GM12878 (cell line): ENCODE results near the gene PLEKHH2. TPM values are rescaled to one million over a fixed set of nuclear protein-coding genes. Genes with fewer than 3 reads are reported as not detected.

ENCODE experiments used
- ATAC-seq: fragments of 200-7000 bp; cut with Tn5 transposase; 3 replicates; pipeline ENCODE4 v1.9.1; 2020; ENCODE audit warnings: mild to moderate bottlenecking, moderate library complexity
- BruUV-seq: library from RNA; stranded (reverse); fragments of 400-500 nt; replicated peaks from 2 replicates; lab custom pipeline; 2021; lab: Mats Ljungman, UMichigan
- CTCF ChIA-PET: fragments of 300-600 bp; sonication (Branson Sonifier 250); formaldehyde crosslinking; extraction: SDS; loops from one replicate; lab custom pipeline; 2021; ENCODE audit warnings: inconsistent platforms; lab: Yijun Ruan, JAX
- POLR2A ChIA-PET: fragments of 350-600 bp; formaldehyde crosslinking; extraction: SDS; loops from one replicate; lab custom pipeline; 2021; ENCODE audit warnings: inconsistent platforms; lab: Charles Lee
- RAD21 ChIA-PET: fragments of 300-600 bp; sonication (Branson Sonifier 250); formaldehyde crosslinking; loops from one replicate; lab custom pipeline; 2023; ENCODE audit warnings: antibody characterized with exemption; ENCODE audit not compliant: unreplicated experiment; lab: Charles Lee
- SMC1A ChIA-PET: fragments of 300-600 bp; sonication (Branson Sonifier 250); formaldehyde crosslinking; loops from one replicate; lab custom pipeline; 2023; ENCODE audit not compliant: unreplicated experiment, uncharacterized antibody; lab: Charles Lee
- DNase-seq: peaks from one replicate; pipeline ENCODE4 v3.0.0-alpha.2; 2011; ENCODE audit warnings: low read depth, low spot score
- FAIRE-seq: peaks from 3 replicates; lab custom pipeline; 2011; peaks lifted over from hg19 to GRCh38; lab: Jason Lieb, UNC
- H2AFZ ChIP-seq: 2 replicates; pipeline ENCODE4 v1.6.0; 2011; ENCODE audit warnings: low read depth, low read length, control low read depth; ENCODE audit not compliant: control insufficient read depth
- H3K27ac ChIP-seq: 2 replicates; pipeline ENCODE4 v1.5.1; 2011; ENCODE audit warnings: control low read depth; ENCODE audit not compliant: control insufficient read depth, insufficient read depth
- H3K27me3 ChIP-seq, 2 experiments: replicated peaks in 1 of 2; 2 replicates each; pipeline versions ENCODE4 v1.6.0 to v1.6.1; 2011; ENCODE audit warnings: low read length in 1 of 2; ENCODE audit not compliant: control insufficient read depth in 2 of 2, insufficient read depth in 2 of 2
- H3K36me3 ChIP-seq, 2 experiments: 2 replicates each; pipeline ENCODE4 v1.5.1; 2011; ENCODE audit warnings: low read length in 1 of 2; ENCODE audit not compliant: control insufficient read depth in 2 of 2, insufficient read depth in 2 of 2
- H3K4me1 ChIP-seq: 2 replicates; pipeline ENCODE4 v1.6.1; 2011; ENCODE audit warnings: mild to moderate bottlenecking, low read length, moderate library complexity, mixed read lengths; ENCODE audit not compliant: control insufficient read depth, insufficient read depth
- H3K4me2 ChIP-seq: 2 replicates; pipeline ENCODE4 v1.6.0; 2011; ENCODE audit warnings: control low read depth; ENCODE audit not compliant: control insufficient read depth, insufficient read depth
- H3K4me3 ChIP-seq: fragments of 200-600 bp; sonication (generic); 2 replicates; pipeline ENCODE4 v1.5.1; 2016
- H3K79me2 ChIP-seq: 2 replicates; pipeline ENCODE4 v1.6.0; 2011; ENCODE audit warnings: low read length; ENCODE audit not compliant: control insufficient read depth, insufficient read depth
- H3K9ac ChIP-seq: 2 replicates; pipeline ENCODE4 v1.8.0; 2011; ENCODE audit warnings: low read length, control low read depth, mixed read lengths; ENCODE audit not compliant: control insufficient read depth, insufficient read depth
- H3K9me3 ChIP-seq: replicated peaks from 3 replicates; pipeline ENCODE4 v1.5.1; 2011; ENCODE audit warnings: mild to moderate bottlenecking, low read length; ENCODE audit not compliant: control insufficient read depth, insufficient read depth
- H4K20me1 ChIP-seq: 2 replicates; pipeline ENCODE4 v1.6.0; 2011; ENCODE audit not compliant: control insufficient read depth, insufficient read depth
- CHD4 ChIP-seq: fragments of 200-600 bp; sonication (generic); IDR thresholded peaks from 2 replicates; pipeline ENCODE4 v1.6.1; 2016; ENCODE audit warnings: mild to moderate bottlenecking
- JUNB ChIP-seq: IDR thresholded peaks from 2 replicates; pipeline ENCODE4 v1.6.1; 2016; ENCODE audit warnings: antibody characterized with exemption, mild to moderate bottlenecking
- MYB ChIP-seq: fragments of 150-350 bp; IDR thresholded peaks from 2 replicates; pipeline ENCODE4 v1.6.1; 2014; ENCODE audit warnings: mild to moderate bottlenecking, low read depth, low read length, borderline replicate concordance
- NR2F1 ChIP-seq: fragments of 450-650 bp; conservative IDR thresholded peaks from 2 replicates; pipeline ENCODE4 v1.6.1; 2017; ENCODE audit warnings: mild to moderate bottlenecking
- SKIL ChIP-seq: fragments of 450-650 bp; IDR thresholded peaks from 2 replicates; pipeline ENCODE4 v1.6.1; 2017; ENCODE audit warnings: mild to moderate bottlenecking, low read depth, inconsistent platforms; ENCODE audit not compliant: poor library complexity, severe bottlenecking
- SUPT20H ChIP-seq: IDR thresholded peaks from 2 replicates; pipeline ENCODE4 v1.6.1; 2011; ENCODE audit warnings: low read depth, mild to moderate bottlenecking, low read length, moderate library complexity, borderline replicate concordance; ENCODE audit not compliant: control insufficient read depth
- ZBTB11 ChIP-seq: fragments of 450-650 bp; formaldehyde crosslinking; IDR thresholded peaks from 2 replicates; pipeline ENCODE4 v1.5.0; 2022; ENCODE audit warnings: mild to moderate bottlenecking, missing genetic modification characterization
- WGBS: methylation state at CpG from one replicate; pipeline ENCODE4 v1.1.6; 2016; ENCODE audit warnings: low lambda C conversion rate; ENCODE audit not compliant: insufficient replicate concordance, insufficient coverage; ENCODE audit errors: missing lambda C conversion rate; 5-methylcytosine and 5-hydroxymethylcytosine counted together
- in situ Hi-C: fragments of 300-500 bp; cut with MboI; formaldehyde crosslinking; loops from 9 replicates; pipeline ENCODE4 v1.14.3; 2018; ENCODE audit warnings: mixed read lengths
- intact Hi-C: fragments of 100-400 bp; cut with micrococcal nuclease; formaldehyde crosslinking; loops from one replicate; pipeline ENCODE4 v1.14.2; 2022; ENCODE audit not compliant: unreplicated experiment
- polyA plus RNA-seq, 11 experiments: library from polyadenylated mRNA; depleted of rRNA in 4 of 11; unstranded in 6 of 11; stranded (reverse) in 5 of 11; fragments of >200 nt; fragmentation: Nextera tagmentation in 4 of 11; fragmentation: Illumina TruSeq in 1 of 11; extraction: Ambion mirVana in 4 of 11; extraction: Trizol in 1 of 11; gene quantifications; 1 replicate in 1 of 11; 2 replicates in 10 of 11; pipeline versions ENCODE4 v1.2.1 to v1.2.3, GENCODE V29; 2011 to 2016; ENCODE audit warnings: inconsistent platforms in 2 of 11, missing spikeins in 2 of 11, low read depth in 1 of 11
- total RNA-seq, 4 experiments: library from RNA; depleted of rRNA in 3 of 4; stranded (reverse); fragments of >200 nt in 3 of 4; fragmentation: Illumina TruSeq in 1 of 4; extraction: Trizol in 1 of 4; gene quantifications; 2 replicates each; pipeline versions ENCODE4 v1.2.1 to v1.2.3, GENCODE V29; 2013 to 2021

The PLEKHH2 gene
- total and polyA plus RNA-seq, 10 of the 15 experiments (the other 5 are each of a cell fraction or from before 2014, with no cell fraction given) = not detected

GRCh38 chr2:43774617-43775016 is 137.6 kb downstream of the PLEKHH2 start (continued):
- TF ChIP-seq SKIL = no peak

GRCh38 chr2:43776324-43776723 is 139.3 kb downstream of the PLEKHH2 start:
- Histone ChIP-seq H3K36me3 (peaks cover 0 to 4% of the 10 kb centered on the region in 2 experiments; a peak in 1 of 4 replicates), H4K20me1 (no peaks in the 10 kb centered on the region), H3K27me3 (no peaks in the 10 kb centered on the region), H3K27ac (no peak overlapping the region), H3K4me1 (no peaks in the 10 kb centered on the region), H3K4me3 (no peak overlapping the region), H3K9me3 (no peaks in the 10 kb centered on the region), H2AFZ (no peak overlapping the region), H3K79me2 (no peaks in the 10 kb centered on the region), H3K9ac (no peak overlapping the region), H3K4me2 (no peak overlapping the region)
- CTCF ChIA-PET = no interaction called here
- BruUV-seq = no TSS peak
- ATAC-seq (no peak), FAIRE-seq (no peak), DNase-seq (no peak)
- in situ Hi-C loops (no loop called here), intact Hi-C loops (no loop called here)
- TF ChIP-seq NR2F1 (no peak), ZBTB11 (no peak), CHD4 (no peak), MYB (no peak), SUPT20H (no peak), JUNB (peak; percentile 38)
- 58% methylated on average over 1 of the region's 1 CpG for WGBS
- POLR2A ChIA-PET = no interaction called here
- SMC1A ChIA-PET = no interaction called here
- RAD21 ChIA-PET = no interaction called here
